ENCODE measurements around the gene INAFM2.

GRCh38 chr15:40281801-40282146 lies 41.7 kb upstream of the INAFM2 start:
- no peak for TF ChIP-seq CTCF (IDR thresholded peaks at IDR 0.05)
- TF ChIP-seq EZH2 (IDR thresholded peaks at IDR 0.05), result no peak
- no peak for TF ChIP-seq EZH2phosphoT487 (IDR thresholded peaks at IDR 0.05)
